Hepatic stellate cell (primary cell): ENCODE measurements around the gene MCC.

Experiments used
- DNase-seq: peaks from one replicate; pipeline ENCODE4 v3.0.0; 2011; ENCODE audit warnings: low spot score

Gene MCC

GRCh38 chr5:113176196-113176595, 312.1 kb downstream of the MCC start:
- no peak for DNase-seq

- no peak for DNase-seq
These were observed 315.9 kb downstream of the MCC start for GRCh38 chr5:113172231-113172826.

- no peak for DNase-seq
These were observed 316.7 kb downstream of the MCC start for GRCh38 chr5:113171520-113171919.

- DNase-seq, result no peak
These were observed 317.5 kb downstream of the MCC start for GRCh38 chr5:113170707-113171106.

GRCh38 chr5:113169720-113170119, 318.5 kb downstream of the MCC start:
- DNase-seq, result no peak

- no peak for DNase-seq
These were observed 320.3 kb downstream of the MCC start for GRCh38 chr5:113167985-113168384.

GRCh38 chr5:113166852-113167366, 321.3 kb downstream of the MCC start:
- DNase-seq, result no peak

GRCh38 chr5:113166261-113166660, 322.0 kb downstream of the MCC start:
- DNase-seq, result no peak

GRCh38 chr5:113164021-113164420, 324.2 kb downstream of the MCC start:
- no peak for DNase-seq

- no peak for DNase-seq
These were observed 324.9 kb downstream of the MCC start for GRCh38 chr5:113163328-113163727.

GRCh38 chr5:113162770-113163169, 325.5 kb downstream of the MCC start:
- DNase-seq, result no peak

- DNase-seq, result no peak
These were observed 326.0 kb downstream of the MCC start for GRCh38 chr5:113162208-113162607.

- DNase-seq, result no peak
These were observed 326.4 kb downstream of the MCC start for GRCh38 chr5:113161806-113162205.

- no peak for DNase-seq
These were observed 330.4 kb downstream of the MCC start for GRCh38 chr5:113157886-113158285.

GRCh38 chr5:113156271-113156877, 331.9 kb downstream of the MCC start:
- DNase-seq, result no peak

GRCh38 chr5:113153512-113154097, 334.6 kb downstream of the MCC start:
- DNase-seq, result no peak

- no peak for DNase-seq
These were observed 335.9 kb downstream of the MCC start for GRCh38 chr5:113152380-113152740.

GRCh38 chr5:113151641-113152379, 336.4 kb downstream of the MCC start:
- no peak for DNase-seq

GRCh38 chr5:113150821-113151220, 337.4 kb downstream of the MCC start:
- DNase-seq, result no peak

GRCh38 chr5:113150221-113150620, 338.0 kb downstream of the MCC start:
- no peak for DNase-seq

GRCh38 chr5:113147537-113147936, 340.7 kb downstream of the MCC start:
- DNase-seq, result no peak

GRCh38 chr5:113147101-113147508, 341.1 kb downstream of the MCC start:
- no peak for DNase-seq
